Muscle of leg (tissue), 11 donors: ENCODE data around the gene CSF3. TPM values are rescaled to one million over a fixed set of nuclear protein-coding genes. Genes with fewer than 3 reads are reported as not detected.

Source experiments
- DNase-seq: peaks from one replicate; pipeline ENCODE4 v3.0.0; 2013
- H3K27ac ChIP-seq: one replicate; pipeline ENCODE4 v1.5.1; 2013; ENCODE audit warnings: mild to moderate bottlenecking, low read length, control low read depth
- H3K27me3 ChIP-seq: one replicate; pipeline ENCODE4 v1.6.1; 2013; ENCODE audit warnings: low read length; ENCODE audit not compliant: control insufficient read depth, insufficient read depth
- H3K36me3 ChIP-seq: one replicate; pipeline ENCODE4 v1.6.1; 2013; ENCODE audit warnings: low read length; ENCODE audit not compliant: control insufficient read depth, insufficient read depth
- H3K4me1 ChIP-seq: one replicate; pipeline ENCODE4 v1.6.1; 2013; ENCODE audit warnings: low read length; ENCODE audit not compliant: control insufficient read depth, insufficient read depth
- H3K4me3 ChIP-seq: one replicate; pipeline ENCODE4 v1.5.1; 2013; ENCODE audit warnings: low read length, control low read depth
- H3K9me3 ChIP-seq: replicated peaks from 2 replicates; pipeline ENCODE4 v1.6.1; 2013; ENCODE audit warnings: low read depth, low read length; ENCODE audit not compliant: control insufficient read depth
- WGBS: methylation state at CpG from one replicate; pipeline ENCODE4 v1.1.5; 2013; ENCODE audit warnings: missing lambda C conversion rate; ENCODE audit not compliant: insufficient coverage; 5-methylcytosine and 5-hydroxymethylcytosine counted together
- polyA plus RNA-seq, 8 donors: library from polyadenylated mRNA; unstranded; fragments of 120-200 nt; gene quantifications; one replicate each; pipeline versions ENCODE4 v1.2.1 to v1.2.3, GENCODE V29; 2013; ENCODE audit warnings: inconsistent platforms in 1 of 8, low replicate concordance in 1 of 8; ENCODE audit not compliant: insufficient read length in 8 of 8, insufficient read depth in 1 of 8
- total RNA-seq: library from RNA; stranded (reverse); fragments of 120-200 nt; gene quantifications from one replicate; pipeline ENCODE4 v1.2.4, GENCODE V29; 2013

Gene CSF3
- total and polyA plus RNA-seq, 9 donors = 0.09 to 0.54 (median 0.20) TPM; not detected in 1

GRCh38 chr17:40014375-40014980 is 762 bp upstream of the CSF3 start:
- DNase-seq = no peak
- Histone ChIP-seq H3K9me3 (no peaks in the 10 kb centered on the region), H3K27me3 (no peaks in the 10 kb centered on the region), H3K4me3 (no peak overlapping the region), H3K36me3 (peaks cover 1% of the 10 kb centered on the region), H3K27ac (peak overlapping the region; percentile 20), H3K4me1 (peaks cover 59% of the 10 kb centered on the region)
- WGBS = 14% methylated on average over 7 of the region's 18 CpGs

- H3K9me3 ChIP-seq = no peaks in the 10 kb centered on the region
- H3K27me3 ChIP-seq = no peaks in the 10 kb centered on the region
- no peak overlapping the region for H3K27ac ChIP-seq
- H3K4me1 ChIP-seq = peaks cover 77% of the 10 kb centered on the region
- WGBS = 54% methylated on average over 8 of the region's 26 CpGs
- H3K4me3 ChIP-seq = no peak overlapping the region
- DNase-seq = no peak
- peaks cover 16% of the 10 kb centered on the region for H3K36me3 ChIP-seq
Observed at GRCh38 chr17:40015998-40016985, 1.1 kb downstream of the CSF3 start.

- WGBS = 16% methylated on average over 7 of the region's 15 CpGs
- Histone ChIP-seq H3K36me3 (peaks cover 29% of the 10 kb centered on the region), H3K27me3 (no peaks in the 10 kb centered on the region), H3K27ac (peak overlapping the region; percentile 82), H3K4me3 (no peak overlapping the region), H3K9me3 (no peaks in the 10 kb centered on the region), H3K4me1 (peaks cover 90% of the 10 kb centered on the region)
- peak; percentile 75 for DNase-seq
Observed at GRCh38 chr17:40017422-40018080, 2.3 kb downstream of the CSF3 start.

GRCh38 chr17:40018211-40019121 is 3.2 kb downstream of the CSF3 start:
- WGBS = 13% methylated on average over 11 of the region's 15 CpGs
- peak overlapping the region; percentile 82 for H3K27ac ChIP-seq

GRCh38 chr17:40019140-40019991 is 4.1 kb downstream of the CSF3 start:
- Histone ChIP-seq H3K4me3 (no peak overlapping the region), H3K9me3 (no peaks in the 10 kb centered on the region), H3K27me3 (no peaks in the 10 kb centered on the region), H3K27ac (peak overlapping the region; percentile 82), H3K4me1 (peaks cover 97% of the 10 kb centered on the region), H3K36me3 (peaks cover 44% of the 10 kb centered on the region)
- WGBS = 50% methylated on average over 17 of the region's 24 CpGs
- no peak for DNase-seq

More at GRCh38 chr17:40018211-40019121, 3.2 kb downstream of the CSF3 start:
- no peaks in the 10 kb centered on the region for H3K27me3 ChIP-seq
- H3K4me3 ChIP-seq = no peak overlapping the region
- peak; percentile 89 for DNase-seq
- H3K9me3 ChIP-seq = no peaks in the 10 kb centered on the region
- H3K36me3 ChIP-seq = peaks cover 37% of the 10 kb centered on the region
- peaks cover 99% of the 10 kb centered on the region for H3K4me1 ChIP-seq

GRCh38 chr17:40020146-40020545 is 4.9 kb downstream of the CSF3 start:
- no peak overlapping the region for H3K4me3 ChIP-seq
- H3K36me3 ChIP-seq = peaks cover 52% of the 10 kb centered on the region
- peaks cover 89% of the 10 kb centered on the region for H3K4me1 ChIP-seq
- H3K27me3 ChIP-seq = no peaks in the 10 kb centered on the region
- H3K9me3 ChIP-seq = no peaks in the 10 kb centered on the region
- DNase-seq = no peak
- H3K27ac ChIP-seq = no peak overlapping the region
- WGBS = 80% methylated on average over 13 of the region's 13 CpGs

- 50% methylated on average over 4 of the region's 9 CpGs for WGBS
- no peak overlapping the region for H3K4me3 ChIP-seq
- peaks cover 79% of the 10 kb centered on the region for H3K4me1 ChIP-seq
- no peaks in the 10 kb centered on the region for H3K9me3 ChIP-seq
- H3K27me3 ChIP-seq = no peaks in the 10 kb centered on the region
- peaks cover 66% of the 10 kb centered on the region for H3K36me3 ChIP-seq
- H3K27ac ChIP-seq = peak overlapping the region; percentile 75
- peak; percentile 59 for DNase-seq
Observed at GRCh38 chr17:40021451-40021971, 6.3 kb downstream of the CSF3 start.

GRCh38 chr17:40022497-40022896 is 7.3 kb downstream of the CSF3 start:
- H3K9me3 ChIP-seq = no peaks in the 10 kb centered on the region
- H3K4me1 ChIP-seq = peaks cover 75% of the 10 kb centered on the region
- WGBS = 89% methylated on average over 9 of the region's 9 CpGs

More at GRCh38 chr17:40022497-40022896, 7.3 kb downstream of the CSF3 start:
- H3K4me3 ChIP-seq = no peak overlapping the region
- peaks cover 75% of the 10 kb centered on the region for H3K36me3 ChIP-seq
- no peak for DNase-seq
- H3K27ac ChIP-seq = peak overlapping the region; percentile 75
- no peaks in the 10 kb centered on the region for H3K27me3 ChIP-seq
